Measurements from ENCODE around the gene CNPY1.

GRCh38 chr7:155551785-155552611 lies 5.6 kb upstream of the CNPY1 start:
- TF ChIP-seq HCFC1 (IDR thresholded peaks at IDR 0.05; ENCODE audit: low read depth, low read length) (no peak), RBFOX2 (IDR thresholded peaks at IDR 0.05; ENCODE audit: low read depth, low read length) (no peak), CTCF (IDR thresholded peaks at IDR 0.05 in 2 of 3, conservative IDR thresholded peaks at IDR 0.05 in 1 of 3; ENCODE audit: insufficient read depth in 2 of 3, low read depth in 1 of 3, low read length in 3 of 3) (no peak), TAF1 (IDR thresholded peaks at IDR 0.05; ENCODE audit: control insufficient read depth, extremely low read depth, insufficient read depth, low read length, severe bottlenecking) (no peak), ZNF354B (CRISPR knock-in tag; IDR thresholded peaks at IDR 0.05) (no peak), ZBED1 (IDR thresholded peaks at IDR 0.05) (no peak), NFYB (IDR thresholded peaks at IDR 0.05; ENCODE audit: extremely low read depth, insufficient read length) (no peak), E2F6 (IDR thresholded peaks at IDR 0.05; ENCODE audit: borderline replicate concordance in 1 of 2, extremely low read depth in 1 of 2, insufficient read depth in 1 of 2, insufficient read length in 1 of 2, low read depth in 1 of 2, low read length in 1 of 2, poor library complexity in 1 of 2, severe bottlenecking in 1 of 2) (no peak)

Data from K562 (cell line).